ENCODE results near the gene PCDHB5.
"Not testable (repeated sequence)": the region's sequence is repeated elsewhere in the genome, so short reads cannot be mapped to it uniquely, and the experiment has no call there.

PCDHB5 gene

GRCh38 chr5:141135030-141135717 lies at the start of gene PCDHB5:
TSS of gene PCDHB5 (plus strand) at chr5:141135206. CDS start at chr5:141135435, 229 bp downstream.
- DNase-seq (ENCODE audit: low read depth in 2 of 2): no peak

GRCh38 chr5:141094481-141095262 lies 40.3 kb upstream of the PCDHB5 start, which contains the start of gene PCDHB2:
TSS of gene PCDHB2 (plus strand) at chr5:141094615. CDS start at chr5:141094791, 176 bp downstream.
- DNase-seq (ENCODE audit: low read depth in 2 of 2): no peak

- DNase-seq (ENCODE audit: low read depth in 2 of 2): no peak
These were observed 39.8 kb upstream of the PCDHB5 start for GRCh38 chr5:141095263-141095641.

GRCh38 chr5:141096181-141096580 lies 38.8 kb upstream of the PCDHB5 start:
- not testable (repeated sequence) for DNase-seq (ENCODE audit: low read depth in 2 of 2)

GRCh38 chr5:141096586-141096985 lies 38.4 kb upstream of the PCDHB5 start:
- not testable (repeated sequence) for DNase-seq (ENCODE audit: low read depth in 2 of 2)

- no peak for DNase-seq (ENCODE audit: low read depth in 2 of 2)
These were observed 34.7 kb upstream of the PCDHB5 start, which contains the start of gene PCDHB3 for GRCh38 chr5:141100243-141100805. TSS of gene PCDHB3 (plus strand) at chr5:141100473. CDS start at chr5:141100650, 177 bp downstream.

GRCh38 chr5:141101059-141101458 lies 33.9 kb upstream of the PCDHB5 start:
- no peak for DNase-seq (ENCODE audit: low read depth in 2 of 2)

GRCh38 chr5:141102070-141102469 lies 32.9 kb upstream of the PCDHB5 start:
- not testable (repeated sequence) for DNase-seq (ENCODE audit: low read depth in 2 of 2)

- not testable (repeated sequence) for DNase-seq (ENCODE audit: low read depth in 2 of 2)
These were observed 32.5 kb upstream of the PCDHB5 start for GRCh38 chr5:141102471-141102870.

- DNase-seq (ENCODE audit: low read depth in 2 of 2): no peak
These were observed 29.7 kb upstream of the PCDHB5 start for GRCh38 chr5:141105350-141105749.

GRCh38 chr5:141119250-141119649 lies 15.8 kb upstream of the PCDHB5 start:
- DNase-seq (ENCODE audit: low read depth in 2 of 2): no peak

GRCh38 chr5:141121563-141121962 lies 13.4 kb upstream of the PCDHB5 start, which contains the start of gene PCDHB4:
TSS of gene PCDHB4 (plus strand) at chr5:141121818. CDS start at chr5:141121999, 181 bp downstream.
- DNase-seq (ENCODE audit: low read depth in 2 of 2): no peak

- no peak for DNase-seq (ENCODE audit: low read depth in 2 of 2)
These were observed 13.0 kb upstream of the PCDHB5 start for GRCh38 chr5:141121985-141122384.

- not testable (repeated sequence) for DNase-seq (ENCODE audit: low read depth in 2 of 2)
These were observed 11.4 kb upstream of the PCDHB5 start for GRCh38 chr5:141123396-141124135.

- no peak for DNase-seq (ENCODE audit: low read depth in 2 of 2)
These were observed 7.7 kb upstream of the PCDHB5 start for GRCh38 chr5:141127305-141127704.

- DNase-seq (ENCODE audit: low read depth in 2 of 2): no peak
These were observed 786 bp downstream of the PCDHB5 start for GRCh38 chr5:141135718-141136266.

- DNase-seq (ENCODE audit: low read depth in 2 of 2): not testable (repeated sequence)
These were observed 2.3 kb downstream of the PCDHB5 start for GRCh38 chr5:141137346-141137745.

GRCh38 chr5:141149812-141150211 lies 14.8 kb downstream of the PCDHB5 start, which contains the start of gene PCDHB6:
TSS of gene PCDHB6 (plus strand) at chr5:141150057. CDS start at chr5:141150258, 201 bp downstream.
- no peak for DNase-seq (ENCODE audit: low read depth in 2 of 2)

GRCh38 chr5:141150224-141150992 lies 15.4 kb downstream of the PCDHB5 start:
- no peak for DNase-seq (ENCODE audit: low read depth in 2 of 2)

GRCh38 chr5:141150993-141151325 lies 16.0 kb downstream of the PCDHB5 start:
- DNase-seq (ENCODE audit: low read depth in 2 of 2): no peak

GRCh38 chr5:141151632-141152031 lies 16.6 kb downstream of the PCDHB5 start:
- DNase-seq (ENCODE audit: low read depth in 2 of 2): not testable (repeated sequence)
